Measurements from ENCODE around the gene WASF2. TPM values are rescaled to one million over a fixed set of nuclear protein-coding genes. Genes with fewer than 3 reads are reported as not detected.

Gene WASF2
- total and polyA plus RNA-seq, 2 of the 4 experiments (the other 2 are of a cell fraction), result 7.9 to 45.4 TPM

DNA sequence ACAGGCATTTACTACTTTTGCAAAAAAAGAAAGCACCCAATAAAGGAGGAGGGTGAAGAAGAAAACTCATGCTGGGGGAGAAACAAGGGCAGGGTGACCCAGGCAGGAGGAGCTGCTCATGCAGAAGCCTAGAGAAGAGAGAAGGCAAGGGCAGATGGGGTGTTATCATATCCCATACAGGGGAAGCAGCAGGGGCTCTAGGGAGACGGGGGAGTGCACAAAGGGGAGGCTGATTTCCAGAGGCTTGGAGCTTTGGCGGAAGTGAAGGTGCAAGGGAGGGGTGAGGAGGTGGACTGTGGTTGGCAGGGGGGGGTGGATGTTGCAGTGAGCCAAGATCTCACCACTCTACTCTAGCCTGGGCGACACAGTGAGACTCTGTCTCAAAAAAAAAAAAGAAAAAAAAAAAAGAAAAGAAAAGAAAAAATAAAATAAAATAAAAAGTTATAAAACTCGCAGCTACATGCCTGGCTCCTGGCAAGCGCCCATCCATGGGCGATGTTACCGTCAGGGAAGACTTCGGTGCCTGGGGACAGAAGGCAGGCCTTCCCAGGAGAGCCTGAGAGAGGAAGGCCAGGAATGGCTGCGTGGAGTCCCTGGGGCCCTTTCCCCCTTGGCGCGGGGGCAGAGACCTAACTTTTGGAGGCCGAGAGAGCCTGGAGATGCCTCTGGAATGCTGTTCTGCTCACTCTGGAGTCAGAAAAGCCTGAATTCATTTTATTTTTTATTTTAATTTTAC lies 112.0 kb downstream of the WASF2 start:
- DNase-seq (no peak), ATAC-seq (ENCODE audit: low read depth) (no peak)
- H2AK5ac ChIP-seq (ENCODE audit: low read depth, low read length), result no peak overlapping the region
- H3K4me3 ChIP-seq (ENCODE audit: insufficient read depth, low read depth, low read length), result no peak overlapping the region
- no TSS peak for BruUV-seq (replicated peaks)
- intact Hi-C loops (cut with micrococcal nuclease), result no loop called here
- H2BK5ac ChIP-seq (ENCODE audit: low read depth, low read length, poor library complexity, severe bottlenecking), result no peak overlapping the region
- H4K8ac ChIP-seq (ENCODE audit: low read depth in 2 of 2, low read length in 2 of 2), result no peak overlapping the region
- TF ChIP-seq, protein P1, sequence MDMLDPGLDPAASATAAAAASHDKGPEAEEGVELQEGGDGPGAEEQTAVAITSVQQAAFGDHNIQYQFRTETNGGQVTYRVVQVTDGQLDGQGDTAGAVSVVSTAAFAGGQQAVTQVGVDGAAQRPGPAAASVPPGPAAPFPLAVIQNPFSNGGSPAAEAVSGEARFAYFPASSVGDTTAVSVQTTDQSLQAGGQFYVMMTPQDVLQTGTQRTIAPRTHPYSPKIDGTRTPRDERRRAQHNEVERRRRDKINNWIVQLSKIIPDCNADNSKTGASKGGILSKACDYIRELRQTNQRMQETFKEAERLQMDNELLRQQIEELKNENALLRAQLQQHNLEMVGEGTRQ (IDR thresholded peaks at IDR 0.05; ENCODE audit: low read depth, low read length), result no peak
- TF ChIP-seq RAD21 (IDR thresholded peaks at IDR 0.05; ENCODE audit: low read length) (no peak), RCOR1 (IDR thresholded peaks at IDR 0.05; ENCODE audit: insufficient replicate concordance, low read length) (no peak), MAZ (IDR thresholded peaks at IDR 0.05; ENCODE audit: borderline replicate concordance, low read depth, low read length) (no peak), NFE2L2 (IDR thresholded peaks at IDR 0.05; ENCODE audit: low read depth, low read length) (no peak), MAFK (IDR thresholded peaks at IDR 0.05; ENCODE audit: low read depth, low read length) (no peak), MXI1 (IDR thresholded peaks at IDR 0.05; ENCODE audit: borderline replicate concordance, low read depth, low read length) (no peak), CHD1 (IDR thresholded peaks at IDR 0.05; ENCODE audit: low read depth, low read length) (no peak), BHLHE40 (IDR thresholded peaks at IDR 0.05; ENCODE audit: low read depth, low read length) (no peak), POLR2A (IDR thresholded peaks at IDR 0.05; ENCODE audit: low read depth, low read length) (no peak), CEBPB (IDR thresholded peaks at IDR 0.05; ENCODE audit: low read depth, low read length) (no peak)
- TF ChIP-seq, protein P2, sequence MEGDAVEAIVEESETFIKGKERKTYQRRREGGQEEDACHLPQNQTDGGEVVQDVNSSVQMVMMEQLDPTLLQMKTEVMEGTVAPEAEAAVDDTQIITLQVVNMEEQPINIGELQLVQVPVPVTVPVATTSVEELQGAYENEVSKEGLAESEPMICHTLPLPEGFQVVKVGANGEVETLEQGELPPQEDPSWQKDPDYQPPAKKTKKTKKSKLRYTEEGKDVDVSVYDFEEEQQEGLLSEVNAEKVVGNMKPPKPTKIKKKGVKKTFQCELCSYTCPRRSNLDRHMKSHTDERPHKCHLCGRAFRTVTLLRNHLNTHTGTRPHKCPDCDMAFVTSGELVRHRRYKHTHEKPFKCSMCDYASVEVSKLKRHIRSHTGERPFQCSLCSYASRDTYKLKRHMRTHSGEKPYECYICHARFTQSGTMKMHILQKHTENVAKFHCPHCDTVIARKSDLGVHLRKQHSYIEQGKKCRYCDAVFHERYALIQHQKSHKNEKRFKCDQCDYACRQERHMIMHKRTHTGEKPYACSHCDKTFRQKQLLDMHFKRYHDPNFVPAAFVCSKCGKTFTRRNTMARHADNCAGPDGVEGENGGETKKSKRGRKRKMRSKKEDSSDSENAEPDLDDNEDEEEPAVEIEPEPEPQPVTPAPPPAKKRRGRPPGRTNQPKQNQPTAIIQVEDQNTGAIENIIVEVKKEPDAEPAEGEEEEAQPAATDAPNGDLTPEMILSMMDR (conservative IDR thresholded peaks at IDR 0.05; ENCODE audit: low read depth, low read length), result no peak
- TF ChIP-seq, protein P3, sequence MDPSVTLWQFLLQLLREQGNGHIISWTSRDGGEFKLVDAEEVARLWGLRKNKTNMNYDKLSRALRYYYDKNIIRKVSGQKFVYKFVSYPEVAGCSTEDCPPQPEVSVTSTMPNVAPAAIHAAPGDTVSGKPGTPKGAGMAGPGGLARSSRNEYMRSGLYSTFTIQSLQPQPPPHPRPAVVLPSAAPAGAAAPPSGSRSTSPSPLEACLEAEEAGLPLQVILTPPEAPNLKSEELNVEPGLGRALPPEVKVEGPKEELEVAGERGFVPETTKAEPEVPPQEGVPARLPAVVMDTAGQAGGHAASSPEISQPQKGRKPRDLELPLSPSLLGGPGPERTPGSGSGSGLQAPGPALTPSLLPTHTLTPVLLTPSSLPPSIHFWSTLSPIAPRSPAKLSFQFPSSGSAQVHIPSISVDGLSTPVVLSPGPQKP (IDR thresholded peaks at IDR 0.05; ENCODE audit: borderline replicate concordance, low read depth, low read length), result no peak
- no peak overlapping the region for H2BK120ac ChIP-seq (ENCODE audit: low read depth, low read length)
- H2BK15ac ChIP-seq (ENCODE audit: low read depth, low read length), result no peak overlapping the region
- H3K27ac ChIP-seq (ENCODE audit: insufficient read depth, low read length), result no peak overlapping the region
- no peaks in the 10 kb centered on the region for H3K9me3 ChIP-seq (ENCODE audit: control insufficient read depth, insufficient read depth, low read length)
- no peaks in the 10 kb centered on the region for H3K36me3 ChIP-seq (ENCODE audit: control insufficient read depth, insufficient read depth, low read length)
- no peak overlapping the region for H3K18ac ChIP-seq (ENCODE audit: low read depth, low read length)
- H3K4me1 ChIP-seq (ENCODE audit: control insufficient read depth, insufficient read depth, low read length), result no peaks in the 10 kb centered on the region
- in situ Hi-C loops (cut with MboI; ENCODE audit: low sequenced_read_pairs), result no loop called here
- WGBS, 2 experiments (ENCODE audit: extremely low coverage in 2 of 2, insufficient read length in 1 of 2), result no CpG with 5 or more reads among the region's 12 CpGs
- dilution Hi-C loops (cut with HindIII; ENCODE audit: low sequenced_read_pairs, unreplicated experiment), result no loop called here
- no peak overlapping the region for H3K14ac ChIP-seq (replicated peaks; ENCODE audit: low read depth, low read length)
- no peak overlapping the region for H2AFZ ChIP-seq (replicated peaks; ENCODE audit: low read length, poor library complexity)
- no peak overlapping the region for H3K4me2 ChIP-seq (ENCODE audit: low read depth, low read length)
- H2AK9ac ChIP-seq (replicated peaks; ENCODE audit: low read depth, low read length, poor library complexity), result no peak overlapping the region
- H4K91ac ChIP-seq (ENCODE audit: insufficient read depth, low read depth, low read length), result no peak overlapping the region
- no peak overlapping the region for H3K23ac ChIP-seq (ENCODE audit: low read depth, low read length)
- H3K4ac ChIP-seq (ENCODE audit: low read depth, low read length), result no peak overlapping the region
- H2BK20ac ChIP-seq (ENCODE audit: low read depth, low read length), result no peak overlapping the region
- no peak overlapping the region for H3K56ac ChIP-seq (ENCODE audit: extremely low read depth, insufficient read depth, low read length)
- POLR2A ChIA-PET (ENCODE audit: unreplicated experiment), result no interaction called here
- H4K5ac ChIP-seq (ENCODE audit: low read depth, low read length), result no peak overlapping the region
- H4K20me1 ChIP-seq (ENCODE audit: insufficient read depth, low read length), result no peaks in the 10 kb centered on the region; the same call in 1 of the 2 replicates
- H3K27me3 ChIP-seq (ENCODE audit: control insufficient read depth, insufficient read depth, low read length), result peaks cover 37% of the 10 kb centered on the region
- CTCF ChIA-PET, result interaction anchor here (0.6 to 1.3 kb wide), 2 partner anchors 11 to 76 kb away, joined by 3 read pairs; partner anchors contain the start of gene MAP3K6
- H3K9me1 ChIP-seq (ENCODE audit: insufficient read depth, low read length), result no peaks in the 10 kb centered on the region
- H3K9ac ChIP-seq (ENCODE audit: low read depth, low read length), result no peak overlapping the region
- no peaks in the 10 kb centered on the region for H3K79me1 ChIP-seq (ENCODE audit: low read depth in 1 of 2, low read length in 2 of 2)
